Lower leg skin (tissue), 3 donors: ENCODE results near the gene RASA3.

Source experiments
- CTCF ChIP-seq, 3 donors: fragments of 450-650 bp; IDR thresholded peaks; one replicate each; pipeline ENCODE4 v1.5.1; 2016; ENCODE audit warnings: antibody characterized with exemption in 3 of 3, mild to moderate bottlenecking in 3 of 3, moderate library complexity in 2 of 3
- POLR2A ChIP-seq, 2 donors: fragments of 450-650 bp; IDR thresholded peaks; one replicate each; pipeline ENCODE4 v1.6.1; 2016 to 2017; ENCODE audit warnings: antibody characterized with exemption in 2 of 2, mild to moderate bottlenecking in 1 of 2, moderate library complexity in 1 of 2

GRCh38 chr13:114106991-114107685 lies 25.3 kb downstream of the RASA3 start:
- TF ChIP-seq CTCF (IDR thresholded peaks at IDR 0.05) = no peak
- no peak for TF ChIP-seq POLR2A (IDR thresholded peaks at IDR 0.05)
